Calu3 (cell line): Measurements from ENCODE around the gene HADHB. TPM values are rescaled to one million over a fixed set of nuclear protein-coding genes. Genes with fewer than 3 reads are reported as not detected.

Experiments
- BruUV-seq: library from RNA; stranded (reverse); fragments of 400-500 nt; replicated peaks from 2 replicates; lab custom pipeline; 2021; lab: Mats Ljungman, UMichigan
- CTCF ChIA-PET: fragments of 300-600 bp; sonication (Branson Sonifier 250); formaldehyde crosslinking; loops from one replicate; lab custom pipeline; 2022; ENCODE audit warnings: antibody characterized with exemption; lab: Charles Lee
- DNase-seq: peaks from one replicate; pipeline ENCODE4 v3.0.0; 2022
- H3K27ac Mint-ChIP-seq: one replicate; pipeline ENCODE4 v1.8.0; 2022; ENCODE audit warnings: mixed read lengths; ENCODE audit not compliant: unreplicated experiment
- H3K27me3 Mint-ChIP-seq: one replicate; pipeline ENCODE4 v1.8.0; 2022; ENCODE audit warnings: mixed read lengths; ENCODE audit not compliant: unreplicated experiment
- H3K36me3 Mint-ChIP-seq: one replicate; pipeline ENCODE4 v1.8.0; 2022; ENCODE audit warnings: mild to moderate bottlenecking, moderate library complexity, mixed read lengths; ENCODE audit not compliant: insufficient read depth, unreplicated experiment
- H3K4me1 Mint-ChIP-seq: one replicate; pipeline ENCODE4 v1.8.0; 2022; ENCODE audit warnings: mild to moderate bottlenecking, low read depth, mixed read lengths; ENCODE audit not compliant: unreplicated experiment
- H3K4me3 Mint-ChIP-seq: one replicate; pipeline ENCODE4 v1.8.0; 2022; ENCODE audit warnings: mild to moderate bottlenecking, low read depth, moderate library complexity, mixed read lengths; ENCODE audit not compliant: unreplicated experiment
- H3K9me3 Mint-ChIP-seq: one replicate; pipeline ENCODE4 v1.8.0; 2022; ENCODE audit warnings: low read depth, mixed read lengths; ENCODE audit not compliant: unreplicated experiment
- CTCF ChIP-seq: fragments of 200-600 bp; IDR thresholded peaks from one replicate; pipeline ENCODE4 v1.8.0; 2022; ENCODE audit warnings: antibody characterized with exemption; ENCODE audit not compliant: unreplicated experiment
- intact Hi-C: fragments of 100-400 bp; cut with micrococcal nuclease; formaldehyde crosslinking; loops from one replicate; pipeline ENCODE4 v1.10.0; 2022; ENCODE audit not compliant: unreplicated experiment
- total RNA-seq: library from RNA; stranded (reverse); gene quantifications from 2 replicates; pipeline ENCODE4 v1.2.3, GENCODE V29; 2022

Gene HADHB
- total RNA-seq, 1 experiment from 2014 or later, result 84.4 TPM

GRCh38 chr2:26295511-26295910 lies 50.8 kb downstream of the HADHB start:
- no peaks in the 10 kb centered on the region for H3K9me3 Mint-ChIP-seq
- BruUV-seq, result no TSS peak

GRCh38 chr2:26297061-26297460 lies 52.3 kb downstream of the HADHB start:
- Mint-ChIP-seq H3K27ac (no peak overlapping the region), H3K4me3 (no peak overlapping the region), H3K36me3 (no peaks in the 10 kb centered on the region), H3K9me3 (no peaks in the 10 kb centered on the region), H3K4me1 (peaks cover 2% of the 10 kb centered on the region), H3K27me3 (no peaks in the 10 kb centered on the region)
- no peak for DNase-seq
- no peak for TF ChIP-seq CTCF
- no TSS peak for BruUV-seq
- CTCF ChIA-PET, result interaction anchor here (1.0 kb wide), 1 partner anchor 23 kb away, joined by 3 read pairs; no protein-coding TSS in a partner anchor
- intact Hi-C loops, result no loop called here

More at GRCh38 chr2:26295511-26295910, 50.8 kb downstream of the HADHB start:
- intact Hi-C loops, result no loop called here
- no peak for DNase-seq
- Mint-ChIP-seq H3K4me1 (no peaks in the 10 kb centered on the region), H3K27ac (no peak overlapping the region), H3K4me3 (no peak overlapping the region), H3K36me3 (no peaks in the 10 kb centered on the region), H3K27me3 (no peaks in the 10 kb centered on the region)
- CTCF ChIA-PET, result no interaction called here
- no peak for TF ChIP-seq CTCF

- Mint-ChIP-seq H3K36me3 (no peaks in the 10 kb centered on the region), H3K4me3 (no peak overlapping the region), H3K4me1 (peaks cover 14% of the 10 kb centered on the region), H3K27ac (no peak overlapping the region), H3K9me3 (no peaks in the 10 kb centered on the region), H3K27me3 (no peaks in the 10 kb centered on the region)
- TF ChIP-seq CTCF, result no peak
- intact Hi-C loops, result loop anchor here (2.0 kb wide), 1 partner anchor 23 kb away; no protein-coding TSS in a partner anchor
- CTCF ChIA-PET, result no interaction called here
- BruUV-seq, result no TSS peak
- DNase-seq, result no peak
Measured at GRCh38 chr2:26298286-26298637, 53.5 kb downstream of the HADHB start.

DNA sequence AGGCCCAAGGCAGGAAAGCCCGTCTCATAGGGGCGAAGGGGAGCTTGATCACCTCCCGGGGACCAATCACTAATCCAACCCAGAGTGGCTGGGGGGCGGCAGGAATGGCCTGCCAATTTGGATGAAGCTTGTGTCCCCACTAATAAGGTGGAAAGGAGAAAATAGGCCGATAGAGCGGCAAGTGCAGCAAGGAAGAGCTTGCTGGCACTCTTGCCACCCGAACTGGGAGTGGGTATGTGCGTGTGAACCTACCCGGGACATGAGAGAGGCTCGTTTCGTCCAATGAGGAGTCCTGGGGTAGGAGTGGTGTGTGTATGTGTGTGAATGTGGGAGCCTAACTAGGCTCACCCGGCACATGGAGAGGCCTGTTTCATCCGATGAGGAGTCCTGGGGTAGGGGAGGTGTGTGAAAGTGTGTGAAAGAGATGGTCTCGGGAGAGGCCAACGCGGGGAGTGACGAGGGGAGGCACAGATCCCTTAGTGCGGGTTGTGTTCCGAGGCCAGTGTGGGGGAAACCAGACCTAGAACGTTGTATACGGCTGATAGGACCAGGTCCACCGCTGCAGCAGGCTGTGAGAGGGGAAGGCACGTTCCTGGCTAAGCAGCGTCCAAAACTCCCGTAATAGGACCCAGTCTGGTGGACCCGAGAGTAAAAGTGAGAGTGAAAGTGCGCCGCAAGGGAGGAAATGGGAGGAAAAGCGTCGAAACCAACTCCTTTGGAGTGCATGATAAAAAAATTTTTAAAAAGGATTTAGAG lies 54.1 kb downstream of the HADHB start:
- H3K9me3 Mint-ChIP-seq, result no peaks in the 10 kb centered on the region
- CTCF ChIA-PET, result no interaction called here
- no peak for TF ChIP-seq CTCF
- H3K4me3 Mint-ChIP-seq, result no peak overlapping the region
- peaks cover 16% of the 10 kb centered on the region for H3K4me1 Mint-ChIP-seq
- no peak overlapping the region for H3K27ac Mint-ChIP-seq
- no peaks in the 10 kb centered on the region for H3K27me3 Mint-ChIP-seq
- no peaks in the 10 kb centered on the region for H3K36me3 Mint-ChIP-seq
- no peak for DNase-seq
- BruUV-seq, result no TSS peak
- intact Hi-C loops, result loop anchor here (2.0 kb wide), 1 partner anchor 24 kb away; no protein-coding TSS in a partner anchor
